HG03095 (cell line): ENCODE results near the gene BRINP1.
"Not testable (repeated sequence)": the region's sequence is repeated elsewhere in the genome, so short reads cannot be mapped to it uniquely, and the experiment has no call there.

Experiments
- ATAC-seq: cut with Tn5 transposase; IDR thresholded peaks from one replicate; pipeline ENCODE4 v1.9.1; 2021; ENCODE audit warnings: moderate library complexity; ENCODE audit not compliant: unreplicated experiment

BRINP1 gene

GRCh38 chr9:119215651-119216050 is 153.6 kb downstream of the BRINP1 start:
- ATAC-seq: no peak

GRCh38 chr9:119213471-119213870 is 155.8 kb downstream of the BRINP1 start:
- ATAC-seq: no peak

- no peak for ATAC-seq
These were observed 171.2 kb downstream of the BRINP1 start for GRCh38 chr9:119197893-119198607.

- no peak for ATAC-seq
These were observed 173.7 kb downstream of the BRINP1 start for GRCh38 chr9:119195521-119195920.

GRCh38 chr9:119185298-119185697 is 183.9 kb downstream of the BRINP1 start:
- no peak for ATAC-seq

- ATAC-seq: no peak
These were observed 184.8 kb downstream of the BRINP1 start for GRCh38 chr9:119184265-119184936.

- no peak for ATAC-seq
These were observed 187.7 kb downstream of the BRINP1 start for GRCh38 chr9:119181561-119181960.

GRCh38 chr9:119180897-119181296 is 188.3 kb downstream of the BRINP1 start:
- ATAC-seq: no peak

GRCh38 chr9:119179701-119180100 is 189.5 kb downstream of the BRINP1 start:
- ATAC-seq: no peak

GRCh38 chr9:119177196-119177595 is 192.0 kb downstream of the BRINP1 start:
- no peak for ATAC-seq

- ATAC-seq: no peak
These were observed 193.7 kb downstream of the BRINP1 start for GRCh38 chr9:119175581-119175980.

- not testable (repeated sequence) for ATAC-seq
These were observed 200.0 kb downstream of the BRINP1 start for GRCh38 chr9:119169222-119169621.

- ATAC-seq: no peak
These were observed 201.4 kb downstream of the BRINP1 start for GRCh38 chr9:119167876-119168275.

- no peak for ATAC-seq
These were observed 202.0 kb downstream of the BRINP1 start for GRCh38 chr9:119167267-119167666.

- ATAC-seq: no peak
These were observed 203.1 kb downstream of the BRINP1 start for GRCh38 chr9:119166096-119166495.

GRCh38 chr9:119165131-119165530 is 204.1 kb downstream of the BRINP1 start:
- no peak for ATAC-seq

- ATAC-seq: no peak
These were observed 204.5 kb downstream of the BRINP1 start for GRCh38 chr9:119164716-119165115.

GRCh38 chr9:119160551-119160950 is 208.7 kb downstream of the BRINP1 start:
- ATAC-seq: no peak

GRCh38 chr9:119159386-119159785 is 209.8 kb downstream of the BRINP1 start:
- no peak for ATAC-seq

- ATAC-seq: no peak
These were observed 212.0 kb downstream of the BRINP1 start for GRCh38 chr9:119157196-119157595.

- no peak for ATAC-seq
These were observed 212.9 kb downstream of the BRINP1 start for GRCh38 chr9:119156354-119156753.

- ATAC-seq: no peak
These were observed 214.7 kb downstream of the BRINP1 start for GRCh38 chr9:119154527-119154926.

GRCh38 chr9:119153402-119153801 is 215.8 kb downstream of the BRINP1 start:
- ATAC-seq: no peak
